Measurements from ENCODE around the gene XKR8.

GRCh38 chr1:27973771-27974416 lies 14.1 kb downstream of the XKR8 start:
- TF ChIP-seq CTCF (IDR thresholded peaks at IDR 0.05; ENCODE audit: low read length) = no peak
- no peak for TF ChIP-seq EZH2 (optimal IDR thresholded peaks at IDR 0.05; ENCODE audit: low read depth, low read length)
- TF ChIP-seq EZH2phosphoT487 (IDR thresholded peaks at IDR 0.05; ENCODE audit: low read length) = no peak

All from MM.1S (cell line).